ENCODE data around the gene C6orf47.

The C6orf47 gene

DNA sequence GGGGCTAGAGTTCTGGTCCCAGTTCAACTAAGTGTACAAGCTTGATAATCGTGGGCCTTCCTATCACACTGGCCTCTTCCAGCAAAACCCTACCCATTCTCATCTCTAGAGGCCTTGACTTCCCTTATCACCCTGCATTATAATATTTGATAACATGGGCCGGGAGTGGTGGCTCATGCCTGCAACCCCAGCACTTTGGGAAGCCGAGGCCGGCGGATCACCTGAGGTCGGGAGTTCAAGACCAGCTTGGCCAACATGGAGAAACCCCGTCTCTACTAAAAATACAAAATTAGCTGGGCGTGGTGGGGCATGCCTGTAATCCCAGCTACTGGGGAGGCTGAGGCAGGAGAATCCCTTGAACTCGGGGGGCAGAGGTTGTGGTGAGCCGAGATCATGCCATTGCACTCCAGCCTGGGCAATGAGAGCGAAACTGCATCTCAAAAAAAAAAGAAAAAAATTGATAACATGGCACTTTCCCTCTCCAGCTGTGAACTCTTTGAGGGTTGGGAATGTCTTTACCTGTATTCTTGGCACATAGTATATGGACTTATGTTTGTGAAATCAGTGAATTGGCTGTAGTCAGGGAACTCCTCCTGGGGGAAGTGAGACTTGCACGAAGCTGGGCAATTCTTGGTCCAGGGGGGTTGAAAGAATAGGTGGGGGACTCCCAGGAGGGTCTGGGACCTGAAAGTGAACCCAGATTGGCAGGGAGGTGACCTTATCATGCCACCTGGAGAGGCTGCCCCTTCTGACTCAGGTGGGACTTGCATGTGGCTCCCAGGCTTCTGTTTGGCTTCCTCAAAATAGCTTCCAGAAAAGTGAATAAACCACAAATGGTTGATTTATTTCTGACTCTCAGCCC is 915 bp upstream of the C6orf47 start:
- DNase-seq (ENCODE audit: low read depth in 2 of 2): no peak

DNA sequence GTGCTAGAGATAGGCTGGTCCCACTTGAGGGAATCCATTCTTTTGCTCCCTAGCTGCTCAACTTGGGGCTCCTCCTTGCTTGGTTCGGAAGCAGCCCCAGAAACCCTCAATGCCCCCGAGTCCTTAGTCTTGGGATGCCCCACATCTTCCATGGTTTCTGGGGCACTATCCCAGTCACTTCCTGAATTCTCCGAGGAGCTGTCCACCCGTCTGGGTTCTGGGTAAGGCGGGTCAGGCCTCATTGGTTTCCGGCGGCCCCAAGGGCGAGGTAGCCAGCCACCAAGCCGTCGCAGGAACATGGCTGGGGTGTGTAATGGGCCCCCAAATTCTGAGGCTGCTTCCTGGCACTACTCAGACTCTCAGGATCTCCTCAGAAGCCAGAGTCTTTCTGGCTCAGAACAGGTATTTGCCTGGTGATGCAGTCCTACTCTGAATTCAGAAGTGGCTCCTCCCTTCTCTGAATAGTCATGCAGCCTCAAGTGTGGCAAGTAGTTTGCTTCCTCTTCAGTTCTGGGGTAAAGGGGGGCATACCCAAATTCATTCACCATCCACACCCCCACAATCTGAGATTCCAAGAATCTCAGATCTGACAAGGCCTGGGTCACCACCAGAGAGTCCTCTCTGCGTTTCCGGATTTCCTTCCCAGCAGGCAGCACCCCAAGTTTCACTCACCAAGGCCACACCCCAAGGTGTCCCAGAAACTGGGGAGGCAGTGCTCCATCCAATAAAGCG is 763 bp downstream of the C6orf47 start:
- DNase-seq (ENCODE audit: low read depth in 2 of 2): peak in 1 of 2 donors; percentile 23

DNA sequence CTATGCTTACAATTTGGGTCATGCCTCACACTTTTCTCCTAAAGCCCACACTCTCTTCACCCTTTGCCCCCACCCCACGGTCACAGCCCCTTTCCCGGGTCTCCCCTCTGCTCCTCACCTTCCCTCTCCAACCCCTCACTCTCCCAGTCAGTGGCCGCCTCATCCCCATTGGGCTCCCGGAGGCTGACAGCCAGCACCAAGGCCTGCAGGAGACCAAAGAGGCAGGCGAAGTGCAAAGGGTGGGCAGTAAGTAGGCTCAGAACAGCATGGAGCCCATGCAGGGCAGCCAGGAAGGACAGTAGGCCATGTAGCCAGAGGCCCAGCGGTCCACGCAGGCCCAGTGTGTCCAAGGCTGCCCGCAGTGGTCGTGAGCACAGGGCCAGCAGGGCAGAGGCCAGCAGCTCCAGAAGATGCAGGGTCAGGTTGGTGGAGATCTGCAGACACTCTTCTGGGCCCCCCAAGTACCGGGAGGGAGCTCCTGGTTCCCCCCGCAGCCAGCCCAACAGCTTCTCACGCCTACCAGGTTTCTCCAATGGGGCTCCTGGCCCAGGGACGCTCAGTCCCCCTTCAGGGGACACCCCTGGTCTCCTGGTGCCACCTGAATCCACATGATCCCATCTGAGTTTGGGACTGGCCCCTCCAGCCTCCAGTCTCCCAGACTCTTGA is 1.5 kb downstream of the C6orf47 start:
- no peak for DNase-seq (ENCODE audit: low read depth in 2 of 2)

DNA sequence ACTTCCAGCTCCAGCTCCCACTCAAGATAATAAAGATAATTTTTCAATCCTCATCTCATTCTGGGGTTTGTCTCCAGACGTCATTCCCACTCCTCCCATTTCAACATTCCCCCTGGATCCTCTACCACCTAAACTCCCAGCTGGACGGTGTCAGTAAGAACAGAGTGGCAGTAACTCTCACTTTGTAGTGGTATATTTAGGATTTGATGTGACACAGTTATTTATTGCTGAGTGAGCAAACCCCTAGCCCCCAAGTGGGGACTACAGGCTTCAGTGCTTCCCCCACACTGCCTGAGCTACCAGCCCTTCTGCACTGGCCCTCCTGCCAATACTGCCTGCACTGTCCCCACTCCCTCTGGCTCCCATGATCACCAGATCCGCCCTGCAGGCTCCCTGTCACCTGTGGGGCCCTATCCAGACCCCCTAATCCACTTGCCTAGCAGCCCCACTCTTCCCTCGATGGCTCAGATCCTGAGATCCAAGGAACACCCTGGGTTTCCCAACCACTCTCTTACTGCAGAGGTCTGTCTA is 2.4 kb downstream of the C6orf47 start:
- no peak for DNase-seq (ENCODE audit: low read depth in 2 of 2)

DNA sequence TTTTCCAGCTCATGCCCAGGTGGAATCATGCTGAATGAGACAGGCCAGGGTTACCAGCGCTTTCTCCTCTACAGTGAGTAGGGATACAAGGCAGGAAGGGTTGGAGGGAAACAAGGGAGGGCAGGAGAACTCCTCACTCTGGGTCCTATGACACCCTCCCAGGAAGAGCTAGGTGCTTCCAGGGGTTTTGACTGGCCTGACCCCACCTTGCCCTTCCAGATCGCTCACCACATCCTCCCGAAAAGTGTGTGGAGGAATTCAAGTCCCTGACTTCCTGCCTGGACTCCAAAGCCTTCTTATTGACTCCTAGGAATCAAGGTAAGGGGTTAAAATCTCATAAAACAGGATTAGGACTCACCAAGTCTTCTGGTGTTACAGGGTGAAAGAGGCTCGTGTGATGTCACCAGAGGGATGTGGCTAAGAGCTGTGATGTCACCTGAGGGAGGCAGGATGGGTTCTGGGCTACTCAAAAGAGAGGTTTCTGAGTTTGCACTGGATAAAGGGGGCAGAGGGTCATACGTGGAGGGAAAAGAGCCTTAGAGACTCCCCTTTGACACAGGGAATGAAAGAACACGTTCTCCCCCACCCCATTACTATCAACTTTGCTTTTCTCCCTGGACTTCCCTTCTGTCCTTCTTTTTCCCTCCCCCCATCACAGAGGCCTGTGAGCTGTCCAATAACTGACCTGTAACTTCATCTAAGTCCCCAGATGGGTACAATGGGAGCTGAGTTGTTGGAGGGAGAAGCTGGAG is 3.0 kb downstream of the C6orf47 start:
- DNase-seq (ENCODE audit: low read depth in 2 of 2): no peak

DNA sequence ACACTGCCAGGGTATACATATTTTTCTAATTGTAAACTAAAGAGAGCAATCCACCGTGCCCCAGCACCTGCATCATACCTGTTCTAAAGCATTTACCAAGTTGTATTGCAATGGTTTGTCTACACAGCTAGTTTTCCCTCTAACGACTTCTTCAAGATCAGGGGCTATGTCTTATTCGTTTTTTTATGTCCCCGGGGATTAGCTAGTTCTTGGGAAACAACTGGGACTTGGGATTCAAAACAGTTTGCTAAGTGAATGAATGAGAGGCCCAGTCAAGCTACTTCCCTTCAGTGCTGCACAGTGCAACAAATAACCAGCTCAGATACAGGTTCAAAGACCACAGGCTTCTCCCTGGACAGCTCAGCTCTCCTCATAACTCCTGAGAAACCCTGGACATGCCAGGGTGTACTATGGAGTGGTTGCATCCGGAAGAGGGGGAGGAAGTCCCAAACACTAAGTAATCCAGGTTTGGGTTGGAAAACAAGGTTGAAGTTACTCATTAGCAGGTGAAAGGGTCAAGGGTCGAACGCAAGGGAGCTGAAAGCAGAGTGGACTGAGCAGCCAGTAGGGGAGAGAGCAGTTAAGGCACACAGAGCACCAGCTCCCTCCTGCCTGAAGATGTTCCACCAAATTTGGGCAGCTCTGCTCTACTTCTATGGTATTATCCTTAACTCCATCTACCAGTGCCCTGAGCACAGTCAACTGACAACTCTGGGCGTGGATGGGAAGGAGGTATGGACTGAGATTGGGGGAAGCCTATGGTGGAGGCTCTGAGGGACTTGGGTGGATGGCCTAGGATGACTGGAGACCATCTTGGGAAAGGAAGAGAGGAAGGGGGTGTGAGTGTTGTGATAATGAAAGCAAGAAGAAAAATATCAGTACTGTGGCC is 5.0 kb downstream of the C6orf47 start, which contains the start of gene APOM:
TSS of gene APOM (plus strand) at position 546 of the 889 bp plus-strand sequence. CDS start at position 619, 73 bp downstream.
- no peak for DNase-seq (ENCODE audit: low read depth in 2 of 2)

DNA sequence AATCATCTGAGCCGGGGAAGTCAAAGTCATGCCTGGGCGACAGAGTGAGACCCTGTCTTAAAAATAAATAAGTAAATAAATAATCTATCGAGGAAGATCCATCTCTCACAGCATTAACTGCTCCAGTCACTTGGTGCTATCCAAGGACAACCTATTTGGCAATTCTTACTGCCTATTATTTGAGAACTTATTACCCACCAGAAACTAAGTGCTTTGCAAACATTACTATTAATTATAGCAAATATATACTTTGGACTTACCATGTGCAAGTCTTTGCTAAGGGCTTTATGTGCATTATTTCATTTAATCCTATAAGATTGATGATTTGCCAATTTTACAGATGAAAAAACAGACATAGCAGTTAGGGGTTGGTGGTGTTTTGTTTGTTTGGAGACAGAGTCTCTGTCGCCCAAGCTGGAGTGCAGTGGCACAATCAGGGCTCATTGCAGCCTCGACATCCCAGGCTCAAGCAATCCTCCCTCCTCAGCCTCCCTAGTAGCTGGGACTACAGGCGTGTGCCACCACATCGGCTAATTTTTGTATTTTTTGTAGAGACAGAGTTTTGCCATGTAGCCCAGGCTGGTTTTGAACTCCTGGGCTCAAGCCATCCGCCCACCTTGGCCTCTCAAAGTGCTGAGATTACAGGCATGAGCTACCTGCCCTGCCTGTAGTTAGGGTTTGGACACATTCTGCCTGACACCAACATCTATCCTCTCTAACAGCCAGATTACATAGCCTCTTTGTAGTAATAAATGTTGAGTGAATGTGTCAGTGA is 5.8 kb downstream of the C6orf47 start:
- DNase-seq (ENCODE audit: low read depth in 2 of 2): no peak

DNA sequence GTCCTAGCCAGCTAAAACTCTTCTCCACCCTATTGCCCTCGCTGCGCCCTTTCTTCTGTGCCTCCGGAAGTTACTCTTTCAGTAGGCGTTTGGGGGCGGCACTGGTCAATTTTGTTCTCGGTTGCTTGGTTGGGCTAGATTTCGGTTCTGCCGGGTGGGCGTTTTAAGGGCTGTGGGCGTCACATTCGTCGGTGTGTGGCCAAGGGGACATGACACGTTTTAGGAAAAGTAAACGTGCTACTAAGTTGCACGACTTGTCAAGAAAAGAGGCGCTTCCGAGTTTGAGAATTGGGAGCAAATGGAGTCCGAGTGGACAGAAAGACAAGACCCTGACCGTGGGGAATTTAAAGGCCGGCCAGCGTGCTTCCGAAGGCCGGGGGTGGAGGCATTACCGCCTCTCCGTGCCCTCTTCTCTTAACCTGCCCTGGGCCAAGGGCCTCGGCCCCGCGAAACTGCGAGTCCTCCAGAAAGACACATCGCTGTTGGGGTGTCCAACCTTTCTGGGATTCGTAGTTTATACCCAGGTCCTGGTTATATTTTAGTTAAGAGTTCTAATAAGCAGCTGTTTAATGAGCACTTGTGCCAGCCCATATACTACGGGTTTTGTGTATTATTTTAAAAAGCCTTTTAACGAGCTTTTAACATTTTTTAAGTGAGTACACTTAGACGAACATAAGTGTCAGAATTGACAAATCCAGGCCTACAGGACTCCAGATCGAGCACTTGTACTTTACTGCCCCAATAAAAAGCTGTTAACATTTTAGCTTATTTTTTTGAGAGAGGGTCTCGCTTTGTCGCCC is 7.5 kb downstream of the C6orf47 start:
- DNase-seq (ENCODE audit: low read depth in 2 of 2): peak; percentile 76 to 82

DNA sequence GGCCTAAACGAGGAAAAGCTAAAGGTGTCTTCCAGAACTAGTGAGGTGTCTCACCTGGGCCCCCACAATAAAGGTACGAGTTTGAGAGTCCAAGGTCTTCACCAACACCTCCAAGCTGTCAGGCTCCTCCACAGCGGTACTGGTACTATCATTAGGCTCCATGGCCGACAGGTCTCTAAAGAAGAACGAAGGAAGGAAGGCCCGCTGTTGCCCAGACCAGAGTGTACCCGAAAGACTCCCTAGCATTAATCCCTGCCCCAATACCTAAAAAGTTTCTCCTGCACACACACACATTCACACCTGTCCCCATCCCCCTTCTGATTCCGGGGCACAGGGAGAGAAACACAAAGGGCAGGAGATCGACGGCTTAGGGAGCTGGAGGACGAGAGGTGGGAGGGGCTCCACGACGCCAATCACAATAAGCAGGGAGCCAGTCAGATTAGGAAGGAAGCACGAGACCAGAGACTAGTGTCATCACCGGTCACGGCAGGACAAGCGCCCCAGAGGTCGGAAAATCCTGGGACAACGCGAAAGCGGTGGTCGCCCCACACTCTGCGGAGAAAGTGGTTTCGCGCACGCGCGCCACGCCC is 8.9 kb downstream of the C6orf47 start:
- DNase-seq (ENCODE audit: low read depth in 2 of 2): no peak

DNA sequence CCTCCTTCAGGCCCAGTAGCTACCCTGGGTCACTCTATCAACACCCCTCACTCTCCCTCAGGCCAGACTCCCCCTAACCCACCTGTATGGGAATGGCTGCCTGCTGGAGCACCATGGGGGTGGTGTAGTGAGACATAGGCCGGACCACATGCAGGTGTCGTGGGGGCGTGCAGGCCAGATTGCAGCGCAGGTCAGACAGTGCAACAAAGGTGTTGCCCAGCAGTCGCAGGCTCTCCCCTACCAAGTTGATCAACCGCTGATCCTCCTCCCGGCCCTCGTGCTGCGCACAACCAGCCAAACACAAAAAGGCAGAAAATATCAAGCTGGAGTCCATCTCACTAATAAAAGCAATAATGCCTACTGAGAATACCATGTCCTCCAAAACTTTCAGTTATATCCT is 15.3 kb downstream of the C6orf47 start:
- DNase-seq (ENCODE audit: low read depth in 2 of 2): no peak

DNA sequence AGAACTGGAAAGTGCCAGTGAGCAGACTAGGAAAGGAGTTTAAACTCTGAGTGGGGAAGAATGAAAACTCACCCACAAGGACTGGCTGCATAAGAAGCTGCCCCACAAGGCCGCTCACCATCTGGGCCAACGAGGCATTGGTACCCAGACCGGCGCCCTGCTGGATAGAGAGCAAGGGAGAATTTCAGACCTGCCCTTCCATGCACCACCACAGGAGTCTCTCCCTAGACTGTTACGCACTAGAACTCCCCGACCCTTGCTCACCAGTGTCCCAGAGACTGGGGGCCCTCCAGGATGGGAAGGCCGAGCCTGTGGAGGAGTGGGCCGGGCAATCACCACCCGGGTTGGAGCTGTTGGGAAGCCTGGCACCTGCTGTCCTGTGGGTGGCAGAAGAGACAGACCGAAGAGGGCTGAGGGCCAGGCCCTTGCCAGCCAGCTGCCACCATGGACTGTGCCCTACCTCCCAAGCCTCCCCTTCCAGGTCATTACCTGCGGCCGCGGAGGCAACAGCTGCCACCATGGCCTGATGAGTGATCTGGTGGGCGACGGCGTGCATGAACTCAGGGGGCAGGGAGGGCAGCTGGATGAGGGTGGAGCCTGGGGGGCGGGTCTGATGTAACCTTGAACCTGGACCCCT is 16.6 kb downstream of the C6orf47 start:
- no peak for DNase-seq (ENCODE audit: low read depth in 2 of 2)

DNA sequence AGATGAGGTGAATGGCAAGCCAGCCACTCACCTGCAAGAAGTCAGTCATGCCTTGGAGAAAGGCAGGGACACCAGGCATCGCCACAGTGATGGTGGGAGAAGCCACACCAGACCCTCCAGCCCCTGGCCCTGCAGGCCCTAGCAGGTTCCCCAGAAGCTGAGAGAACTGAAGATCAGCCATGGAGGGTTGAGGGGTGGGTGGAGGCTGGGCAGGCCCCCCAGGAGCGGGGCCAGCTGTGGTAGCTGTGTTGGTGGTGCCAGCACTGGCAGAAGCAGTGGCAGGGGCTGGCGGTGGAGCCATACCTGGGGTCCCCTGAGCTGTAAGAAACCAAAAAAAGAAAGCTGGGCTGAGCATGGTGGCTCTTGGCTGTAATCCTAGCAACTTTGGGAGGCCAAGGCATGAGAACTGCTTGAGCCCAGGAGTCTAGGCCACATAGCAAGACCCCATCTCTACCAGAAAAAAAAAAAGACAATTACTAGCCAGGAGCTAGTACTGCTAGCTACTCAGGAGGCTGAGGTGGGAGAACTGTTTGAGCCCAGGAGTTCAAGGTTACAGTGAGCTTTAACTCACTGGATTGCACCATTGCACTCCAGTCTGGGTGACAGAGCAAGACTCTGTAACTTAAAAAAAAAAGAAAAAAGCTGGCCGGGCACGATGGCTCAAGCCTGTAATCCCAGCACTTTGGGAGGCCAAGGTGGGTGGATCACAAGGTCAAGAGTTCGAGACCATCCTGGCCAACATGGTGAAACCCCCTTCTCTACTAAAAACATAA is 17.6 kb downstream of the C6orf47 start:
- DNase-seq (ENCODE audit: low read depth in 2 of 2): no peak

DNA sequence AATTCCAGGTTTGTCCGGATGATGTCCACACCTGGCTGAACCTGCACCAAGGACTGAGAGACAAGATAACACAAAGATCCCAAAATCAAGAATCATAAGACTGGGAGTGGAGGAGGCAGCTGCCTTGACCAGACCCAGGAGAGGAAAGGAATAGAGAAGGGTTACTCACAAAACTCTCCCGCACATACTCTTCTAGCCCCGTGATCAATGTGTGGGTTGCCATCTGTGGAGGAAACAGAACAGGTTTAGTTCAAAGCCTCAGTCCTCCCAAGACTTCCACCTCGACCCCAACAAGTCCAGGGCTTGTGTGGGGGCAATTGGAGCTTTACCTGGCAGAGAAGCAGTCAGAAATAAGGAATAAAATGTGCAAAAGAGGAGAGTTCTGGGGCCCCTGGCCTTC is 19.2 kb downstream of the C6orf47 start:
- no peak for DNase-seq (ENCODE audit: low read depth in 2 of 2)

DNA sequence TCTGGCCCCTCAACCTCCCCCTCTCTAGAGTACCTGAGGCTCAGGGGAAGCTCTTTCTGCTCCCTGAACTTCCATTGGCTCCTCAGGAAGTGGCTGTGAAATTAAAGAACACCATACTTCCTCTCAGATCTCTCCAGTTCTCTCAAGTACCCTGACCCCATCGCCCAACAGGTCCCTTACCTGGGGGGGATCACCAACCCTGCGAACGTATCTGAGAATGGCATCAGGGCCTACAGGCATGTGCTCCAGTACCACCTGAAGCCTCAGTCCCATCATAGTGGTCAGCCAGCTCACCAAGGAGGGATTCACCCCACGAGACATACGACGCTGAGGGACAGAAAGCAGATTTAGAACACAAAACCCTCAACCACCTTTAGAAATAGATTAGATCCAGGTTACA is 20.0 kb downstream of the C6orf47 start:
- DNase-seq (ENCODE audit: low read depth in 2 of 2): no peak

DNA sequence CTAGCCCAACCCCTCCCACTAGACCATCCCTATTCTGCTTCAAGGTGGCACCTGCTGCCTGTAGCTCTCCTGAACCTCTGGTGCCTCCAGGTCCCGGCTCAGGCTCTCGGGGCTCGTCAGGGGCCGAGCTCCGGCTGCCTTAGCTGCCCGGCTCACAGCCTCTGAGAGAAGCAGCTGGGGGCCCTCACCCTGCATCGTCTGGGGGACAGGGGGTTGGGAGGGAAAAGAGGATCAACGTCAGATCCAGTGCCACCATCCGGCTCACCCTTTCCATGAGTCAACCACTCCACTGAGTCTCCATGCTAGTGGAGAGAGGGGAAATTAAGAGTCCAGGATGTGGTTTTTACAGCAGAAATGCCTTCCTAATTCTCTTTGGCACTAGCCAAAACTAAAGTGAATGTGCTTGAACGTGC is 21.1 kb downstream of the C6orf47 start:
- DNase-seq (ENCODE audit: low read depth in 2 of 2): no peak

DNA sequence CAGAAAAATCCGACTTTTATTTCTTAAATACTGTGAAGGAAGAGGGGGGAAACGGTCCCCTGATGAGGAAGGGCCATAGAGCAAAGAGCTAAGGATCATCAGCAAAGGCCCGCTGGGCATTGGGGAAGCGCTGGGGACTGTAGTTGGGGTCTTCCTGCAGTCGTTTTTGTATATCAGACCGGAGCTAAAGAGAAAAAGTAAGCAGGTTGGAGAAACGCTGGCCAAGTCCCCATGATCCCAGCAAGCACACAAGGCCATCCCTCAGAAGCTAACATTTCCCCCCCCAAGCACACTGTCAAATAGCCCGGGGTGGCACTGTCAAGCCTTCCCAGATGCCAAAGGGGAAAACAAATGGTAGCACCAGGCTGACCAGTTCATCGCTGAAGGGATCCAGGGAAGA is 21.5 kb downstream of the C6orf47 start:
- no peak for DNase-seq (ENCODE audit: low read depth in 2 of 2)

Measured in stimulated activated CD8-positive, alpha-beta memory T cell treated with anti-CD3 and anti-CD28 coated beads, Interleukin-2, amount 100 ng/mL, for 48 hours (primary cell).